ENCODE measurements around the gene TMEM179.

The TMEM179 gene

DNA sequence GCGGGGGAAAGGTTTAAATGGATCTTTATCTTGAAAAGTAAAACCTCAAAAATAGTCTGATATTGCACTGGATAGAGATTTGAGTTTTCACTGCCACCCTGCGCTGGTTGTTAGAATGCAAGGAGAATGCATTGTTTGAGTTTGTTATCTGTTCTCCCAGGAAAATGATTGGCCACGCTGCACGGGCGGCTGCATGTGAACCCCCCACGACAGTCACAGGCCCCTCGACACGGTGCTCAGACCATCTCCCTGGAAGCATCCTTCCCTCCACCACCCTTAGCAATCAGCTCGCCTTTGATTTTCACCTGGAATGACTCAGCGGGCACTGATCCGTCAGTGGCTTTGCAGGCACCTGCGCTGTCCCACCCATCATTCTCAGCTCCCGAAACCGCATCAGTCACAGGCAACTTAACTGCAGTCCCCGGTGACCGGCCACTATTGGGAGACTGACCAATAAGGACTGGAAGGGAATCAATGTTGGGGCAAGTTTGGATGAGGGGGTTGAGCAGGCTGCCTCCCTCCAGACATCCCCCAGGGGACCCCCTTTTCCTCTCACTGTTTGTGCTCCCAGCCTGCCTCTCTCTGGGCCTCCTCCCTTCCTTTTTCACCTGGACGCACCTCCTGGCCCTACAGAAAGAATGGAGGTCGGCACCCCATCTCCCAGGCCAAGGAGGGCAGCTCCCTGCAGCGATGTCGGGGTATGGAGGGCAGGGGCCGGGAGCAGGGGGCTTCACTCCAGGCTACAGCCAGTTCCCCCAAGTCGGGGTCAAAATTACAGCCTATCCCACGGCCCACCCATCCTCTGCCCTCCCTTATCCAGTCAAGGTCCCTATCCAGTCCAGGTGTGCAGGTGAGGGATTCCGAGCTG, 53.5 kb downstream of the TMEM179 start:
- peaks cover 60% of the 10 kb centered on the region for H3K27me3 ChIP-seq (ENCODE audit: insufficient read depth, poor library complexity, severe bottlenecking)
- no peak for ATAC-seq (ENCODE audit: low read depth)
- TF ChIP-seq, protein P1, sequence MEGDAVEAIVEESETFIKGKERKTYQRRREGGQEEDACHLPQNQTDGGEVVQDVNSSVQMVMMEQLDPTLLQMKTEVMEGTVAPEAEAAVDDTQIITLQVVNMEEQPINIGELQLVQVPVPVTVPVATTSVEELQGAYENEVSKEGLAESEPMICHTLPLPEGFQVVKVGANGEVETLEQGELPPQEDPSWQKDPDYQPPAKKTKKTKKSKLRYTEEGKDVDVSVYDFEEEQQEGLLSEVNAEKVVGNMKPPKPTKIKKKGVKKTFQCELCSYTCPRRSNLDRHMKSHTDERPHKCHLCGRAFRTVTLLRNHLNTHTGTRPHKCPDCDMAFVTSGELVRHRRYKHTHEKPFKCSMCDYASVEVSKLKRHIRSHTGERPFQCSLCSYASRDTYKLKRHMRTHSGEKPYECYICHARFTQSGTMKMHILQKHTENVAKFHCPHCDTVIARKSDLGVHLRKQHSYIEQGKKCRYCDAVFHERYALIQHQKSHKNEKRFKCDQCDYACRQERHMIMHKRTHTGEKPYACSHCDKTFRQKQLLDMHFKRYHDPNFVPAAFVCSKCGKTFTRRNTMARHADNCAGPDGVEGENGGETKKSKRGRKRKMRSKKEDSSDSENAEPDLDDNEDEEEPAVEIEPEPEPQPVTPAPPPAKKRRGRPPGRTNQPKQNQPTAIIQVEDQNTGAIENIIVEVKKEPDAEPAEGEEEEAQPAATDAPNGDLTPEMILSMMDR (IDR thresholded peaks at IDR 0.05; ENCODE audit: poor library complexity, severe bottlenecking), result no peak

GRCh38 chr14:104550340-104550860, 54.2 kb downstream of the TMEM179 start:
- peaks cover 60% of the 10 kb centered on the region for H3K27me3 ChIP-seq (ENCODE audit: insufficient read depth, poor library complexity, severe bottlenecking)
- H3K27ac ChIP-seq (ENCODE audit: poor library complexity, severe bottlenecking), result no peak overlapping the region
- H3K4me3 ChIP-seq (ENCODE audit: severe bottlenecking), result no peak overlapping the region
- no peaks in the 10 kb centered on the region for H3K4me1 ChIP-seq (ENCODE audit: insufficient read depth, poor library complexity, severe bottlenecking)
- H3K36me3 ChIP-seq (ENCODE audit: low read depth), result no peaks in the 10 kb centered on the region
- H3K9me3 ChIP-seq (ENCODE audit: severe bottlenecking), result no peaks in the 10 kb centered on the region
- no peak for ATAC-seq (ENCODE audit: low read depth)
- TF ChIP-seq, protein P1 (IDR thresholded peaks at IDR 0.05; ENCODE audit: poor library complexity, severe bottlenecking), result no peak
- DNase-seq (ENCODE audit: low spot score), result no peak

More for the DNA sequence above, 53.5 kb downstream of the TMEM179 start:
- H3K4me3 ChIP-seq (ENCODE audit: severe bottlenecking), result no peak overlapping the region
- no peak overlapping the region for H3K27ac ChIP-seq (ENCODE audit: poor library complexity, severe bottlenecking)
- no peaks in the 10 kb centered on the region for H3K36me3 ChIP-seq (ENCODE audit: low read depth)
- peak; percentile 55 for DNase-seq (ENCODE audit: low spot score)
- no peaks in the 10 kb centered on the region for H3K9me3 ChIP-seq (ENCODE audit: severe bottlenecking)
- H3K4me1 ChIP-seq (ENCODE audit: insufficient read depth, poor library complexity, severe bottlenecking), result no peaks in the 10 kb centered on the region

- Histone ChIP-seq H3K27ac (ENCODE audit: poor library complexity, severe bottlenecking) (no peak overlapping the region), H3K36me3 (ENCODE audit: low read depth) (no peaks in the 10 kb centered on the region), H3K4me1 (ENCODE audit: insufficient read depth, poor library complexity, severe bottlenecking) (no peaks in the 10 kb centered on the region), H3K4me3 (ENCODE audit: severe bottlenecking) (no peak overlapping the region), H3K27me3 (ENCODE audit: insufficient read depth, poor library complexity, severe bottlenecking) (peaks cover 60% of the 10 kb centered on the region), H3K9me3 (ENCODE audit: severe bottlenecking) (no peaks in the 10 kb centered on the region)
- DNase-seq (ENCODE audit: low spot score), result no peak
- no peak for ATAC-seq (ENCODE audit: low read depth)
- TF ChIP-seq, protein P1 (IDR thresholded peaks at IDR 0.05; ENCODE audit: poor library complexity, severe bottlenecking), result no peak
Observed at GRCh38 chr14:104549536-104550339, 54.8 kb downstream of the TMEM179 start.

- no peak for ATAC-seq (ENCODE audit: low read depth)
Observed at GRCh38 chr14:104548802-104549535, 55.6 kb downstream of the TMEM179 start.

More at GRCh38 chr14:104548802-104549535, 55.6 kb downstream of the TMEM179 start:
- H3K4me3 ChIP-seq (ENCODE audit: severe bottlenecking), result no peak overlapping the region
- no peaks in the 10 kb centered on the region for H3K4me1 ChIP-seq (ENCODE audit: insufficient read depth, poor library complexity, severe bottlenecking)
- H3K27me3 ChIP-seq (ENCODE audit: insufficient read depth, poor library complexity, severe bottlenecking), result peaks cover 60% of the 10 kb centered on the region
- no peaks in the 10 kb centered on the region for H3K36me3 ChIP-seq (ENCODE audit: low read depth)
- H3K9me3 ChIP-seq (ENCODE audit: severe bottlenecking), result no peaks in the 10 kb centered on the region
- no peak for DNase-seq (ENCODE audit: low spot score)
- H3K27ac ChIP-seq (ENCODE audit: poor library complexity, severe bottlenecking), result no peak overlapping the region
- TF ChIP-seq, protein P1 (IDR thresholded peaks at IDR 0.05; ENCODE audit: poor library complexity, severe bottlenecking), result no peak
